ENCODE measurements around the gene LARP1B.

GRCh38 chr4:128255906-128256305 lies 194.8 kb downstream of the LARP1B start:
- TF ChIP-seq CTCF (IDR thresholded peaks at IDR 0.05) = no peak
- no peak for TF ChIP-seq POLR2A (IDR thresholded peaks at IDR 0.05)

Measured in heart left ventricle (tissue), 13 donors.